Spinal cord (tissue), 10 donors: ENCODE results near the gene AADACL4. TPM values are rescaled to one million over a fixed set of nuclear protein-coding genes. Genes with fewer than 3 reads are reported as not detected.
A peak's percentile ranks its signal among the peaks of the same experiment; 100 is the strongest.

Experiments
- DNase-seq, 6 donors: peaks; one replicate each; pipeline versions ENCODE4 v3.0.0 to v3.0.0-alpha.2; 2013 to 2015; ENCODE audit warnings: low spot score in 6 of 6, low read depth in 4 of 6
- H3K27ac ChIP-seq: one replicate; pipeline ENCODE4 v1.5.1; 2013; ENCODE audit warnings: low read depth, low read length, control low read depth
- H3K27me3 ChIP-seq: one replicate; pipeline ENCODE4 v1.6.1; 2013; ENCODE audit warnings: low read length; ENCODE audit not compliant: control insufficient read depth, insufficient read depth
- H3K36me3 ChIP-seq: one replicate; pipeline ENCODE4 v1.6.1; 2013; ENCODE audit warnings: low read length; ENCODE audit not compliant: control insufficient read depth, insufficient read depth
- H3K4me1 ChIP-seq: one replicate; pipeline ENCODE4 v1.6.1; 2013; ENCODE audit warnings: low read length; ENCODE audit not compliant: control insufficient read depth, insufficient read depth
- H3K4me3 ChIP-seq: one replicate; pipeline ENCODE4 v1.5.1; 2013; ENCODE audit warnings: low read depth, low read length, control low read depth
- H3K9me3 ChIP-seq: one replicate; pipeline ENCODE4 v1.6.1; 2013; ENCODE audit warnings: low read length; ENCODE audit not compliant: control insufficient read depth, insufficient read depth
- WGBS: methylation state at CpG from one replicate; pipeline ENCODE4 v1.1.5; 2013; ENCODE audit warnings: missing lambda C conversion rate; ENCODE audit not compliant: insufficient coverage; 5-methylcytosine and 5-hydroxymethylcytosine counted together
- polyA plus RNA-seq, 2 donors: library from polyadenylated mRNA; unstranded; fragments of 120-200 nt; gene quantifications; one replicate each; pipeline ENCODE4 v1.2.1, GENCODE V29; 2013; ENCODE audit not compliant: insufficient read length in 2 of 2
- total RNA-seq, 2 donors: library from RNA; depleted of rRNA in 1 of 2; stranded (reverse); fragments of 120-200 nt in 1 of 2; fragments of >200 nt in 1 of 2; gene quantifications; one replicate each; pipeline versions ENCODE4 v1.2.3 to v1.2.4, GENCODE V29; 2013 to 2014
- donor health status: healthy.

The AADACL4 gene
- total and polyA plus RNA-seq, 4 donors: 0.11 TPM; not detected in 3

- no peaks in the 10 kb centered on the region for H3K9me3 ChIP-seq
- no peaks in the 10 kb centered on the region for H3K36me3 ChIP-seq
- WGBS: 99% methylated on average over 6 of the region's 6 CpGs
- no peak for DNase-seq
- no peak overlapping the region for H3K27ac ChIP-seq
- no peaks in the 10 kb centered on the region for H3K27me3 ChIP-seq
- peaks cover 43% of the 10 kb centered on the region for H3K4me1 ChIP-seq
- no peak overlapping the region for H3K4me3 ChIP-seq
Observed at GRCh38 chr1:12625276-12625675, 18.6 kb upstream of the AADACL4 start.

DNA sequence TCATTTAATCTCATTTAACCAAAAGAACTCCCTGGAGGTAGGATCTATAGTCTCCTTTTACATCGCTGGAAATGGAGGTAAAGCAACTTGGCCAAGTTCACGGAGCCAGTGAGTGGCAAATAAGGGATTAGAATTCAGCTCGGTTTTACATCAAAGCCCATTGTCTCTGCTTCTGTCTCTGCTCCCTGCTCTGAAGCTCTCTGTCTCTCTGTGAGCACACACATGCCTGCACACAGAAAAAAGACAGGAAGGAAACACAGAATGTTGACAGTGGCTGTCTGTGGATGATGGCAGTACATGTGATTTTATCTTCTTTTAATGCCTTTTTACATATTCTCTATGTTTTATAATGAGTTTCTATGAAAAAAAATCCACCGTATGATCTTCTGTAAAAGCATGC lies 17.0 kb upstream of the AADACL4 start:
- no peak for DNase-seq
- no peak overlapping the region for H3K27ac ChIP-seq
- H3K27me3 ChIP-seq: no peaks in the 10 kb centered on the region
- H3K4me1 ChIP-seq: peaks cover 32% of the 10 kb centered on the region
- no peak overlapping the region for H3K4me3 ChIP-seq
- WGBS: 7% methylated on average over 2 of the region's 4 CpGs
- peaks cover 2% of the 10 kb centered on the region for H3K9me3 ChIP-seq
- H3K36me3 ChIP-seq: no peaks in the 10 kb centered on the region

DNA sequence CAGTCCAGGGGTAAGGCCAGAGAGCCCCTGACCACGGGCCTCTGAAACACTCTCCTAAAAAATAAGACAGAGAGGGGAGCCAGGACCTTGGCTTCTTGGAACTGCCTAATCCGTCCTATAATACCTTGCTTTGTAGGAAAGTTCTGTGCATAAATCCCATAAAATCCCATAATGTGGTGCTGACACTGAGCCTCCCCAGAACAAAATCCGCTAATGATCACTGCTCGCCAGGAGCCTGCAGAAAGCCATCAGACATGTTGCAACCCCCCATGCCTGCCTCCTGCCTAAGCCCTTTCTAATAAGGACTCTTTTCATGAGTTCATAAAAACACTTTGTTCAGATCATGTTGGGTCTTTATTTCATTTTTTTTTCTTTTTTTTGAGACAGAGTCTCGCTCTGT lies 16.6 kb upstream of the AADACL4 start:
- no peak for DNase-seq
- Histone ChIP-seq H3K4me3 (no peak overlapping the region), H3K27ac (no peak overlapping the region), H3K4me1 (peaks cover 28% of the 10 kb centered on the region), H3K27me3 (no peaks in the 10 kb centered on the region), H3K36me3 (no peaks in the 10 kb centered on the region), H3K9me3 (peaks cover 2% of the 10 kb centered on the region)
- WGBS: 71% methylated on average over 2 of the region's 5 CpGs

DNA sequence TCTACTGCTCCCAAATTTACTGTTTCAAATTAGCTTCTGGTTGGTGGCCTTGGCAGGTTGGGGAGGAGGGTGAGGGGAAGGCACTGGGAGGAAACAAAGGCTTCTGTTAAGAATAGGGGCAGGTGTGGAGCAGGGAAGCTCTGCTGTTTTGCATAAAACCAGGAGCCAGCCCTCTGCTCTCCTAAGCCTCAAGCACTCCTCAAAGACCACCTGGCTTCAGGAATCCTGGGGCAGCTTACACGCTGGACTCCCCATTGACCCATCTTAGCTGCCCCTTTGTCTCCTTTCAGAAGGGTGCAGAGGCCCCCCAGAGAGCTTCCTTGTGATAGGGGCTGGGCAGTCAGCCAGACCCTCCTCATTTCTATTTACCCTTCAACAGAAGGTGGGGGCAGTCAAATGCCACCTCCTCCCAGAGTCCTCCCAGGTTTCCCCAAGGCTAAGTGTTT lies 14.4 kb upstream of the AADACL4 start:
- Histone ChIP-seq H3K4me3 (no peak overlapping the region), H3K27me3 (no peaks in the 10 kb centered on the region), H3K4me1 (peaks cover 16% of the 10 kb centered on the region), H3K36me3 (no peaks in the 10 kb centered on the region), H3K27ac (no peak overlapping the region), H3K9me3 (peaks cover 2% of the 10 kb centered on the region)
- 50% methylated on average over 1 of the region's 1 CpG for WGBS
- DNase-seq: peak in 1 of 6 donors; percentile 23

DNA sequence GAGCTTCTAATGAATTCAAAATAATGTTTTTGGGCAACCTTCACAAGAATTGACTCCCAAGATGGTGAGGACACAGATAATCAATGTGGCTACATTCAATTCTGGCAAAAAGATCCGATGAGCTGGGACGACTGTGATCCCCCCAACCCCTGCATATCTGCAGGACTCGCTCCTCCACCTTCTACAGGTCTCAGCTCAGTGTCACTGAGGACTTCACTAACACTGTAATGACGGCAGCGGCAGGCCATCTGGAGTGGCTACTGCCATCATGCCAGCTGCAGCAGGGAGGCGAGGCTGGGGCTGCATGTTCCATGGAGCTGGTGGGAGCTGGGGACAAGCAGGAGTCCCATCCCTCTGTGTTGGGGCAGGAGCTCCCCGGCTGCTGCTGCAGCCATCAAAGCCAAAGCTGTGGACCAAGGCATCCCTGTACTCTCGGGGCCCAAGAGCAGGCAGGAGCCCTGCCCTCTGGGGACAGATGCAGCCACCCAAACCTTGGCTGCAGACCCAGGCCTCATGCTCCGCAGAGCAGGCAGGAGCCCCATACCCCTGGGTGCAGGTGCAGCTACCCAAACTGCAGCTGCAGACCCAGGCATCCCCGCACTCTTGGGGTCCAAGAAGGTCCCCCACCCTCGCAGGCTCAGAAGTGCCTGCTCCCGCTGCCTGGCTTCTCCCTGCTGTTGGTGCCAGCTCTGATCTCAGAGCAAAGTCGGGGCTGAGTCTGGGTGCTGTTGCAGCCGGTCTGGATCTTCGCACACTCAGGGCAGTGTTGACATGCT lies 13.7 kb upstream of the AADACL4 start:
- H3K4me1 ChIP-seq: peaks cover 16% of the 10 kb centered on the region
- H3K36me3 ChIP-seq: no peaks in the 10 kb centered on the region
- WGBS: 86% methylated on average over 12 of the region's 15 CpGs
- no peak for DNase-seq
- H3K4me3 ChIP-seq: no peak overlapping the region
- H3K27me3 ChIP-seq: no peaks in the 10 kb centered on the region
- peaks cover 2% of the 10 kb centered on the region for H3K9me3 ChIP-seq
- H3K27ac ChIP-seq: no peak overlapping the region

DNA sequence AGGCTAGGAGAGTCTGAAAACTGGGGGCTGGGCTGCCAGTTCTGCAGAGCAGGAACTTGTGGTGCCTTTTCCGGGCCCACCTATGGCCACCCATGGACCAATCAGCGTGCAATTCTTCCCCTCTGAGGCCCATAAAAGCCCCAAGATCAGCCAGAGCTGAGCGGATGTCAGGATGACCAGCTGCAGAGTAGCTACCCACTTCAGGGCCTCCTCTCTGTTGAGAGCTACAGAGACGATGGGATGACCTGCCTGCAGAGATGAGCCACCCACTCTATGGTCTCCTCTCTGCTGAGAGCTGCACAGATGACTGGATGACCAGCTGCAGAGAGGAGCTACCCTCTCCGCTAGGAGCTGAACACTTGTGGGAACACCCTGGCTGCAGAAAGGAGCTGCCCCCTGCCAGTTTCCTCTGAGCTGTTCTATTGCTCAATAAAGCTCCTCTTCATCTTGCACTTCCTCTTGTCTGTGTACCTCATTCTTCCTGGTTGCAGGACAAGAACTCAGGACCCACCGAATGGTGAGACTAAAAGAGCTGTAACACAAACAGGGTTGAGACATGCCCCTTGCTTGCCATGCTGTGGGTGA lies 12.8 kb upstream of the AADACL4 start:
- H3K27ac ChIP-seq: no peak overlapping the region
- no peaks in the 10 kb centered on the region for H3K36me3 ChIP-seq
- H3K4me1 ChIP-seq: peaks cover 16% of the 10 kb centered on the region
- H3K9me3 ChIP-seq: peaks cover 2% of the 10 kb centered on the region
- H3K27me3 ChIP-seq: no peaks in the 10 kb centered on the region
- DNase-seq: no peak
- H3K4me3 ChIP-seq: no peak overlapping the region
- WGBS: 94% methylated on average over 6 of the region's 6 CpGs

- Histone ChIP-seq H3K36me3 (no peaks in the 10 kb centered on the region), H3K4me3 (no peak overlapping the region), H3K27me3 (no peaks in the 10 kb centered on the region), H3K4me1 (peaks cover 16% of the 10 kb centered on the region), H3K27ac (no peak overlapping the region), H3K9me3 (peaks cover 2% of the 10 kb centered on the region)
- 79% methylated on average over 8 of the region's 8 CpGs for WGBS
- DNase-seq: no peak
Observed at GRCh38 chr1:12631571-12631970, 12.3 kb upstream of the AADACL4 start.

- WGBS: 100% methylated on average over 2 of the region's 8 CpGs
- H3K27me3 ChIP-seq: no peaks in the 10 kb centered on the region
- no peak overlapping the region for H3K27ac ChIP-seq
- no peak for DNase-seq
- H3K4me3 ChIP-seq: no peak overlapping the region
- no peaks in the 10 kb centered on the region for H3K36me3 ChIP-seq
- peaks cover 16% of the 10 kb centered on the region for H3K4me1 ChIP-seq
- H3K9me3 ChIP-seq: peaks cover 2% of the 10 kb centered on the region
Observed at GRCh38 chr1:12634156-12634555, 9.7 kb upstream of the AADACL4 start.

DNA sequence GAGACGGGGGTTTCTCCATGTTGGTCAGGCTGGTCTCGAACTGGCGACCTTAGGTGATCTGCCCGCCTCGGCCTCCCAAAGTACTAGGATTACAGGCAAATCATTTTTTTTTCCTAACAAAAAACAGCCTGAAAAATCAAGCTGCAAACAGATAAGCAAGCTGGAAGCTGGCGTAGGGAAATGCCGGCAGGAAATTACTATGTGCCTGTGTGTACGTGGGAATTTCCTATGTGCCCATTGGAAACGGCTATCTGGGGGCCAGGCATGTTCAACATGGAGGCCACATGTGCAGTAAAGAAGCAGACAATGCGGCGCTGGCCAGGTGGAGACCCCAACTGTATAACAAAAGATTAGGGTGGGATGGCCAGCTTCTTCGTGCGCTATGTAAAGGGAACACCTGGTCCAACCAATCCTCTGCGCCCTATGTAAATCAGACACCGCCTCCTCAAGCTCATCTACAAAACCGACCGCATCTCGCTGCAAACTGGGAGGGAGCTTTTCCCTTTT lies 9.1 kb upstream of the AADACL4 start:
- Histone ChIP-seq H3K27me3 (no peaks in the 10 kb centered on the region), H3K4me1 (peaks cover 10% of the 10 kb centered on the region), H3K27ac (no peak overlapping the region), H3K36me3 (no peaks in the 10 kb centered on the region), H3K9me3 (peaks cover 2% of the 10 kb centered on the region), H3K4me3 (no peak overlapping the region)
- WGBS: 93% methylated on average over 11 of the region's 18 CpGs
- no peak for DNase-seq
